ENCODE results near the gene ECT2.
A peak's percentile ranks its signal among the peaks of the same experiment; 100 is the strongest.

ECT2 gene

DNA sequence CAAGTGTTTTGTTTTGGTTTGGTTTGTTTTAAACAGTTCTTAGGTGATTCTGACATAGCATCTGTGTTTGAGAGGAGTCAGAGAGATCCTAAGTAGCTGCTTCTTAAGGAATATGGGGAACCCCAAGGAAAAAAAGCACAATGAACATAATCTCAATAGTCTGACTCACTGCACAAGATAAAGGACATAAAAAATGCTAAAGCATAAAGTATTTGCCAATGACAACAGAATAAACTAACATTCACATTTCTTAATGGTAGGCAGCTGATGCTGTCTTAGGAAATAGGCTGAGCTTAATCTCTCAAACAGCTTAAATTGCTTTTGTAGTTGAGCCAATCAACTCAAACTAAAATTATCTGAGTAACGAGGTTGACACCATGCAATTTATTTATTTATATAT lies 42.6 kb upstream of the ECT2 start:
- Histone ChIP-seq H3K27ac (replicated peaks) (no peak overlapping the region), H3K4me3 (replicated peaks; ENCODE audit: insufficient read depth, low read length) (no peak overlapping the region), H3K27me3 (ENCODE audit: insufficient read depth, poor library complexity, severe bottlenecking) (no peaks in the 10 kb centered on the region)
- no peak for DNase-seq (ENCODE audit: low read depth in 1 of 2, low spot score in 1 of 2)
- TF ChIP-seq POLR2AphosphoS5 (IDR thresholded peaks at IDR 0.05; ENCODE audit: low read depth) (no peak), REST (IDR thresholded peaks at IDR 0.05; ENCODE audit: insufficient replicate concordance, low read depth) (no peak), SPI1 (IDR thresholded peaks at IDR 0.05; ENCODE audit: borderline replicate concordance, low read depth) (no peak), GABPA (IDR thresholded peaks at IDR 0.05; ENCODE audit: low read depth) (no peak)
- TF ChIP-seq, protein P1, sequence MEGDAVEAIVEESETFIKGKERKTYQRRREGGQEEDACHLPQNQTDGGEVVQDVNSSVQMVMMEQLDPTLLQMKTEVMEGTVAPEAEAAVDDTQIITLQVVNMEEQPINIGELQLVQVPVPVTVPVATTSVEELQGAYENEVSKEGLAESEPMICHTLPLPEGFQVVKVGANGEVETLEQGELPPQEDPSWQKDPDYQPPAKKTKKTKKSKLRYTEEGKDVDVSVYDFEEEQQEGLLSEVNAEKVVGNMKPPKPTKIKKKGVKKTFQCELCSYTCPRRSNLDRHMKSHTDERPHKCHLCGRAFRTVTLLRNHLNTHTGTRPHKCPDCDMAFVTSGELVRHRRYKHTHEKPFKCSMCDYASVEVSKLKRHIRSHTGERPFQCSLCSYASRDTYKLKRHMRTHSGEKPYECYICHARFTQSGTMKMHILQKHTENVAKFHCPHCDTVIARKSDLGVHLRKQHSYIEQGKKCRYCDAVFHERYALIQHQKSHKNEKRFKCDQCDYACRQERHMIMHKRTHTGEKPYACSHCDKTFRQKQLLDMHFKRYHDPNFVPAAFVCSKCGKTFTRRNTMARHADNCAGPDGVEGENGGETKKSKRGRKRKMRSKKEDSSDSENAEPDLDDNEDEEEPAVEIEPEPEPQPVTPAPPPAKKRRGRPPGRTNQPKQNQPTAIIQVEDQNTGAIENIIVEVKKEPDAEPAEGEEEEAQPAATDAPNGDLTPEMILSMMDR (IDR thresholded peaks at IDR 0.05; ENCODE audit: insufficient read depth, low read length): no peak

DNA sequence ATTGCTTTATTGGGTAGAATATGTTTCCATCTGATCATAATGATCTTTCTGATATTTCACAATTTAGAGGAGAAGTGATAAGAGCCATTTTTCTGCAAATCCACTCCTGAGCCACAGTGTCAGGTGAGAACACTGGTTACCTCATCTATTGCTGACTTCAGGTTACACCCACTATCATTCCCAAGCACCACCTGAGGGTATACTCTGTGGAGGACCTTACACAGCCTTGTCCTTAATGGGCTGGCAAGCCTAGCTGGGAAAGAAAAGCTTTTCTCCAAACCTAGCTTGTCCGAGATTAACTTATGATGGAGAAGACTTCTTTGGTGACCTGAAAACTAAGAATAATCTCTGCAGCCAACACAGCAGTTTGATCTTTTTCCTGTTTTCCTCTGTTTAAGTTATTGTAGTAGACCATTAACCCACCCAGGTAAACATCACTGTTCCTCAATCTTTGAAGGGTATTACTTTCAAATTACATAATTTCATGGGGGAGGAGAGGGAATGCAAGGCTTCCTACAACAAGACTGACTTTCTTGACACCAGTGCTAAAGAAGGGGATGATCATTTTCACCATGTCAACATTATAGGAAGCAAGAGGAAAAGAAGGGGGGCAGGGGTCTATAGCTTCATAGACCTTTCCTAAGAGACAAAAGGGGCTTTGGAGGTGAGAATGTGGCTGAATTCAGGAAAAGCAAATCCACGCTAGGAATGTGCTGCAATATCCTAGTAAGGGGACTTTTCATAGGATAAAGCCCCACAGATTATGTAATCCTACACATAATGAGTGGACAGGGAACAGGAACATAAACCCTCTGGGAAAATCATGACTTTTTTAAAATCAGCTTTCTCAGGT lies 41.4 kb upstream of the ECT2 start:
- Histone ChIP-seq H3K27me3 (ENCODE audit: insufficient read depth, poor library complexity, severe bottlenecking) (no peaks in the 10 kb centered on the region), H3K27ac (replicated peaks) (no peak overlapping the region), H3K4me3 (replicated peaks; ENCODE audit: insufficient read depth, low read length) (no peak overlapping the region)
- no peak for DNase-seq (ENCODE audit: low read depth in 1 of 2, low spot score in 1 of 2)
- no peak for TF ChIP-seq SPI1 (IDR thresholded peaks at IDR 0.05; ENCODE audit: borderline replicate concordance, low read depth)
- TF ChIP-seq, protein P1 (IDR thresholded peaks at IDR 0.05; ENCODE audit: insufficient read depth, low read length): no peak
- no peak for TF ChIP-seq REST (IDR thresholded peaks at IDR 0.05; ENCODE audit: insufficient replicate concordance, low read depth)
- TF ChIP-seq POLR2AphosphoS5 (IDR thresholded peaks at IDR 0.05; ENCODE audit: low read depth): no peak
- TF ChIP-seq GABPA (IDR thresholded peaks at IDR 0.05; ENCODE audit: low read depth): no peak

DNA sequence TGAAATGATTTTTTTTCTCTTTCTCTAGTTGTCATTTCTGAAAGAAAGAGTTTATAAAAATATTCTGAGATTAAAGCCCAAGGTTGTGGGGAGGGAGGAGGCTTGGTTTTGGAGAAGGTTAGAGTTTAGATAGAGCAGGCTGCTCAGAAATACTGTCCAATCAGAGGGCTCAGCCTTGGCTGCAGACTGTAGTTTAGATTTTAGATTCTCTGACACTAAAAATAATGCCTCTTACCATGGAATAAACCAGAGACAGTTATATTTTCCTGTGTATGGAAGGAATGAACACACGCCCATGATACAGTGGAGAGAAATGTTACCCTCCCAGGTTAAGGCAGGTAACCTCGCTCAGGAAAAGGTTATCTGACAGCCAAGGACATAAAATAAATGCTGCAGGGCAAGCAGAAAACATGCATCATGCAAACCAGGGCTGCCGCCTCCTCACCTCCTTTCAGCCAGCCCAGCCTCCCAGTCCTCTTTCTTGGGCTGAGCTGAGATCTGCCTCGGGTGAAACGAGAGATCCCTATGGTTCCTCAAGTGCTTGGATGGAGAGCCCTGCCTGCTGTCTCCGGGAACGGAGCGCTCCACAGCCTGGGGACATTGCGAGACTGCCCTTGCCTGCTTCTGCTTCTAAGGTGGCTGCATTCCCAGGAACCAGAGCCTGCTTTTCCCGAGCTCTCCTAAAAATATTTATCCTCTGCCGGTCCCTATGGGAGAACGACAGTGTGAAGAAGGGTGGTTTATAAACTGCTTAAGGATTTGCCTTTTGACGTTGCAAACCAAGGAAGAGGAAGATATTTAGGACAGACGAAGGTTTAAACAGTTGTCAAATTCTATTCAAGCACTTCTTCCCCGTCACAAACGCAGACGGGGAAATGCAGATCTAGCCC lies 40.5 kb upstream of the ECT2 start:
- H3K27me3 ChIP-seq (ENCODE audit: insufficient read depth, poor library complexity, severe bottlenecking): no peaks in the 10 kb centered on the region
- H3K27ac ChIP-seq (replicated peaks): peak overlapping the region; percentile 75
- peak overlapping the region; percentile 69 for H3K4me3 ChIP-seq (replicated peaks; ENCODE audit: insufficient read depth, low read length)
- DNase-seq (ENCODE audit: low read depth in 1 of 2, low spot score in 1 of 2): peak in 1 of 2 experiments; percentile 23
- no peak for TF ChIP-seq POLR2AphosphoS5 (IDR thresholded peaks at IDR 0.05; ENCODE audit: low read depth)
- no peak for TF ChIP-seq GABPA (IDR thresholded peaks at IDR 0.05; ENCODE audit: low read depth)
- TF ChIP-seq, protein P1 (IDR thresholded peaks at IDR 0.05; ENCODE audit: insufficient read depth, low read length): no peak
- no peak for TF ChIP-seq REST (IDR thresholded peaks at IDR 0.05; ENCODE audit: insufficient replicate concordance, low read depth)
- no peak for TF ChIP-seq SPI1 (IDR thresholded peaks at IDR 0.05; ENCODE audit: borderline replicate concordance, low read depth)
